ENCODE results near the gene PAH. TPM values are rescaled to one million over a fixed set of nuclear protein-coding genes. Genes with fewer than 3 reads are reported as not detected.

PAH gene
- total RNA-seq, 1 experiment from 2014 or later: not detected

DNA sequence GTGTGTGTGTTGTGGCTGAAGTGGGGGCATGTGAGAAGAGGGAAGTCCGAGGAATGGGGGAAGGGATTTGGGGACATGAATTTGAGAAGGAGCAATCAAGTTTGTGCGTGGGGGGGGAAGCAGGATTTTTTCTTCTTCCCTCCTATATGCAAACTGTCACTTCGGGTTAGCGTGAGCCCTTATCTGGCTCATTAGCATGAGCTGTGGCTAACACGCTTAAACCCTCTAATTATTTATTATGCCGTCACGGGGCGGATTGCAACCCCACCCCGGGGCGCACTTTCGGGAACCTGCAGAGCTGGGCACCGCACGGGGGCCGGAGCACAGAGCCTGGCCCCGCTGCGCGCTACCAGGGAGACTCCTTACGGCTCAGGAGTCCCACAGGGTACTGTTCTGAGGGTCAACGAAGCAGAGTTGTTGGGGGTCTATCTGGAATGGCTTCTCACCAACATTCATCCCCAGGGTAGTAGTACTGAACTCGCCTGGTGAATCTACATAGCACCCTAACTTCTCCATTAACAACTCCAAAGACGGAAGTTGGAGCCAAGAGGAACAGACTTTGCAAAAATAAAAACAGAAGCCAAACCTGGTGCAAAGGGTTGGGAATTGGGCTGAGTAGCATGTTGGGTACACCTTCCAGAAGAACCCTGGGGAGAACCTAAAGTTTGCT, 34.0 kb upstream of the PAH start:
- DNase-seq (ENCODE audit: low spot score): no peak

GRCh38 chr12:102950107-102950949, 33.3 kb upstream of the PAH start:
- no peak for DNase-seq (ENCODE audit: low spot score)

GRCh38 chr12:102948941-102949352, 31.9 kb upstream of the PAH start:
- peak; percentile 4 for DNase-seq (ENCODE audit: low spot score)

GRCh38 chr12:102946042-102946441, 29.0 kb upstream of the PAH start:
- no peak for DNase-seq (ENCODE audit: low spot score)

- DNase-seq (ENCODE audit: low spot score): no peak
These were observed 22.7 kb upstream of the PAH start for GRCh38 chr12:102939670-102940222.

GRCh38 chr12:102939059-102939458, 22.0 kb upstream of the PAH start:
- no peak for DNase-seq (ENCODE audit: low spot score)

- no peak for DNase-seq (ENCODE audit: low spot score)
These were observed 16.1 kb upstream of the PAH start for GRCh38 chr12:102933168-102933567.

DNA sequence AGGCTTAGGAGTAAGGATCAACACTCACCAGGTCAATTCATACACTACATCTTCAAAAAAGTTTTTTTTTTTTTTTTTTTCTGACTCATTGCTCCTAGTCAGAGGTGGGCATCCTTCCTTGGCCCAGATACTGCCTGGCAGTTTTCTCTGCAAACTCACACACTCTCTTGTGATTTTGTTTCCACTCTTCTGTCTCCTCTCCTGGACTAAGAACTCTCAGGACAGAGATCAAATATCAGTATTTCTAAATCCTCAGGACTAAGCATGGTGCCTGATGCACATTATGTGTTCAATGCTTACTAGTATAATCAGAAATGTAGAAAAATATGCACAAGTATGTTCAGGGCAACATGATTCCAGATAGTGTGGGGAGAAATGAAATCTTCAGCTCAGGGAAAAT, 10.2 kb upstream of the PAH start:
- no peak for DNase-seq (ENCODE audit: low spot score)

DNA sequence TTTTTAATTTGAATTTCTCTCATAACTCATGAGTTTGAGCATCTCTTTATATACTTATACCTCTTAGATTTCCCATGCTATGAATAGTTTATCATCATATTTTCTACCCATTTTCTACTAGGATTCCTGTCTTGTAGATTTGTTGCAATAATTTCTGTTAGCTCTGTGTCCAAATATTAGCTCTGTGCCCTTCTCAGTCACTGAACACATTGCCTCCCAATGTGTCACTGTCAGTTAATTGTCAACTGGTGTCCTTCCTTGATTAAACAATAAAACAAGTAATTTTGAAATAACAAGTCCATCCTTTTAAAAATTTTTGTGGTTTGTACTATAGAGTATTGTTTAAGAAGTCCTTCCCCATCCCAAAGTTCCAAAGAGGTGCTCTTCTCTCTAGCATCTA, 4.2 kb upstream of the PAH start:
- no peak for DNase-seq (ENCODE audit: low spot score)

- DNase-seq (ENCODE audit: low spot score): no peak
These were observed 3.2 kb upstream of the PAH start for GRCh38 chr12:102920271-102920670.

DNA sequence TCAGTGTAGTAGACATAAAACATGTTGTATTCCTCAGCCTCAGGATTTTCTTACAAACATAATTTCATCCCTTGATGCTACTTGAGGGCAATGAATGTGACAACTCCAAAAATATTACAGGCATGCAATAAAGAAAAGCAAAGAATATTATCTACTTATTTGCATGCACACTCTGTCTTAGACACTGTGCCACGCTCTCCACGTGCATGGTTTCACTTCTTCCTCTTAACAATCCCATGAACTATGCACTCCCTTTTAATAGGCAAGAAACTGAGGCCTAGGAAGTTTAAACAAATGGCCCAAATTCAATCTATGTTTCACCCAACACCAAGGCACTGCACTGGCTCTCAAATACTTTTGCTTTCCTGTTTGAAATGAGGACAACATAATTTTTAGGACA, 1.8 kb upstream of the PAH start:
- DNase-seq (ENCODE audit: low spot score): no peak

GRCh38 chr12:102916252-102917025, 605 bp downstream of the PAH start:
- DNase-seq (ENCODE audit: low spot score): no peak

GRCh38 chr12:102913453-102914226, 3.4 kb downstream of the PAH start:
- no peak for DNase-seq (ENCODE audit: low spot score)

- DNase-seq (ENCODE audit: low spot score): no peak
These were observed 4.8 kb downstream of the PAH start for GRCh38 chr12:102912258-102912657.

DNA sequence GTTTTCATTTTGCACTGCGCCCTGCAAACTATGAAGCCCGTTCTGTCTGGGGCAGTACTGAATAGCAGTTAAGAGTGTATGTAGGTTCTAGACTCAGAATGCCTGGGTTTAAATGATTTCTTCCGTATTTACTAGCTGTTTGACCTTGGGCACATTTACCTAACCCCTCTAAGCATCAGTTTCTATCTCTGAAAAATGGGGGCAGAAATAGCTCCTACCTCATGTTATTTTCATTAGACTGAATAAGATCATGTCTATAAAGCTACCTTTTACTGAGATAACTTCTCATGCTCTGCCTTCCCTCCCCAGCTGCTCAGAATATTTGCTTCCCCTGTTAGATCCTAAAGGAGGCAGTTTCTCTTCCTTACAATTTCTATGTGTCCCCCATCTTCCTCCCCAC, 5.7 kb downstream of the PAH start:
- DNase-seq (ENCODE audit: low spot score): no peak

- no peak for DNase-seq (ENCODE audit: low spot score)
These were observed 6.3 kb downstream of the PAH start for GRCh38 chr12:102910792-102911191.

- no peak for DNase-seq (ENCODE audit: low spot score)
These were observed 6.9 kb downstream of the PAH start for GRCh38 chr12:102910137-102910536.

- no peak for DNase-seq (ENCODE audit: low spot score)
These were observed 9.1 kb downstream of the PAH start for GRCh38 chr12:102907918-102908317.

DNA sequence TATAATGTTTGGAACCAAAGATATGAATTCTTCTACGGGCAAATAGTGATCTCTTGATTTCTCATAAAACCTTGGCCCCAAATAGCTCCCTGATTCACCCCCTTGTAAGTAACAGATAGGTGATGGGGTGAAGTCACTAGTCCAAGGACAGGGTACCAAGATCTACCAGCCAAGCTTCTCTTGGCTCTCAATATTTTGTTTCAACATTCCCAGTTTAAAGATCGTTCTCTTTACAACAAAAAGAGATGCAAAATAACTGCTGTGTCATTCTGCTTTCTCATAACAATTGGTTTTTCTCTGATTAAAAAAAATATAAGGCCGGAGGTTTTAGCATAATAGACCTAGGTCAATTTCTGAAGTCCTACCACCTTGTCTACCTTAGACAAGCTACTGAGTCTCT, 11.8 kb downstream of the PAH start:
- DNase-seq (ENCODE audit: low spot score): no peak

DNA sequence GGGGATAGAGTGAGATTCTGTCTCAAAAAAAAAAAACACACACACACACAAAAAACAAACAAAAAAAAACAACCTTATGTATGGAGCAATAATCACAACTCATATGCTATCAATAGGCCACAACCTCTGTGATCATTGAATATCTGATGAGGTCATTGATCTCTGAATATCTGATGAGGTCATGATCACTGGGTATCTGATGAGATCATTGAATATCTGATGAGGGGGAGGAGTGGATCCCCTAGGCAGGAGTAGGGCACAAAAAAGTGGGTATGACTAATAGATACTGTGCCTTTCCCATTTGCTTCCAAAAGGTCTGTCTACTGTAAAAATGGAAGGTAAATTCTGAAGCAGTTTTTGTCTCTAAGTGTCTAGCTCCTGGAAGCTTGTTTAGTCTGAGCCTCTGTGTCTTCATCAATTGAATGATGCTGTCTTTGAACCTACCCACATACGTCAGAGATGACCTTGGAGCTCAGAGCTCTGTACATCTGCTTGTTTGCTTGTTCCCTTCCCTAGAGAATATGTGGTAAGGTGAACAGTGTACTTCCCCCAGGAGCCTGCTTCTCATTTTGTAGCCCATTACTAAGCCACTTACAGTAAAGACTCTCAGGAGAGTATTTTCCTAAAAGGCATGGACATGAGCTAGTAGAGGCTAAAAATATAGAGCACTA, 13.6 kb downstream of the PAH start:
- no peak for DNase-seq (ENCODE audit: low spot score)

- DNase-seq (ENCODE audit: low spot score): no peak
These were observed 15.0 kb downstream of the PAH start for GRCh38 chr12:102902093-102902492.

Data from A172 (cell line).